ENCODE measurements around the gene FAM193B. TPM values are rescaled to one million over a fixed set of nuclear protein-coding genes. Genes with fewer than 3 reads are reported as not detected.

The FAM193B gene
- total and polyA plus RNA-seq, 4 donors = 14.3 to 31.8 (median 15.8) TPM

DNA sequence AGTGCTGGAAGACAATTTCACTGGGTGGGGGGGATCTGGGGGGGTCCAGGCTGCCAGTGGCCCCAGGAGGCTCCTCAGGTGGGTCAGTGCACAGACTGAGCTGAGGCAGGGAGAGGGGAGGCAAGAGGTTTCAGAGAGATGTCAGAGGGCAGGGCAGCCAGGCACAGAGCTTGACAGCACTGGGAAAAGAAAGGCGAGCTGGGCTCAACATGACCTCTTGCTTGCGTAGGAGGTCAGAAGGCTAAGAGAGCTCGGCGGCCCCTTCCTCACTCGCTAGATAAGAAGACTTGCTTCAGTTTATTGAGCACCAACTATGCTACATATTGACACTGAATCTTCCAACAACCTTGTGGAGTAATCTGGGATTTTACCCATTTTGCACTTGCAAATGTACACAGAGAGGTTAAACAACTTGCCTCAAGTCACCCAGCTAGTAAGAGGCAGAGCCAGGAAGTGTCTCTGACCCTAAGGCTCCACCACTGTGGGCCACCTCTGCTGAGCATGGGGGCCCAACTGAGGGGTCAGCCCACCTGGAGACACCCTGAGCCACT, 60.5 kb downstream of the FAM193B start (continued):
- no peak for TF ChIP-seq ZBTB33 (IDR thresholded peaks at IDR 0.05)

GRCh38 chr5:177492841-177493240, 61.5 kb downstream of the FAM193B start:
- Histone ChIP-seq H3K27me3 (ENCODE audit: control insufficient read depth in 4 of 4, insufficient read depth in 4 of 4, low read length in 3 of 4) (no peaks in the 10 kb centered on the region), H3K9ac (ENCODE audit: low read depth in 1 of 2, low read length in 2 of 2) (no peak overlapping the region), H3K36me3 (ENCODE audit: control insufficient read depth in 4 of 4, insufficient read depth in 3 of 4, low read depth in 1 of 4, low read length in 3 of 4) (peaks cover 0 to 2% (median under 1%) of the 10 kb centered on the region in 4 donors), H3K4me3 (ENCODE audit: low read depth in 1 of 3, low read length in 3 of 3) (no peak overlapping the region), H3K4me1 (ENCODE audit: control insufficient read depth in 4 of 4, insufficient read depth in 4 of 4, low read length in 3 of 4) (peaks cover 0 to 17% (median 5%) of the 10 kb centered on the region in 4 donors), H3K9me3 (ENCODE audit: control insufficient read depth in 4 of 4, low read length in 3 of 4) (no peaks in the 10 kb centered on the region), H3K27ac (ENCODE audit: low read depth in 1 of 2, low read length in 2 of 2) (no peak overlapping the region)
- 89% methylated on average over 7 of the region's 7 CpGs for WGBS
- DNase-seq (ENCODE audit: low spot score) = no peak
- TF ChIP-seq TAF1 (conservative IDR thresholded peaks at IDR 0.05) (no peak), SP1 (IDR thresholded peaks at IDR 0.05) (no peak), GABPA (IDR thresholded peaks at IDR 0.05 in 1 of 2, conservative IDR thresholded peaks at IDR 0.05 in 1 of 2) (no peak), RAD21 (IDR thresholded peaks at IDR 0.05) (no peak), HNF4A (conservative IDR thresholded peaks at IDR 0.05) (no peak), EGR1 (IDR thresholded peaks at IDR 0.05; ENCODE audit: low read depth in 2 of 2) (no peak), JUND (IDR thresholded peaks at IDR 0.05) (no peak), NR2F2 (IDR thresholded peaks at IDR 0.05) (no peak)
- TF ChIP-seq, protein P1, sequence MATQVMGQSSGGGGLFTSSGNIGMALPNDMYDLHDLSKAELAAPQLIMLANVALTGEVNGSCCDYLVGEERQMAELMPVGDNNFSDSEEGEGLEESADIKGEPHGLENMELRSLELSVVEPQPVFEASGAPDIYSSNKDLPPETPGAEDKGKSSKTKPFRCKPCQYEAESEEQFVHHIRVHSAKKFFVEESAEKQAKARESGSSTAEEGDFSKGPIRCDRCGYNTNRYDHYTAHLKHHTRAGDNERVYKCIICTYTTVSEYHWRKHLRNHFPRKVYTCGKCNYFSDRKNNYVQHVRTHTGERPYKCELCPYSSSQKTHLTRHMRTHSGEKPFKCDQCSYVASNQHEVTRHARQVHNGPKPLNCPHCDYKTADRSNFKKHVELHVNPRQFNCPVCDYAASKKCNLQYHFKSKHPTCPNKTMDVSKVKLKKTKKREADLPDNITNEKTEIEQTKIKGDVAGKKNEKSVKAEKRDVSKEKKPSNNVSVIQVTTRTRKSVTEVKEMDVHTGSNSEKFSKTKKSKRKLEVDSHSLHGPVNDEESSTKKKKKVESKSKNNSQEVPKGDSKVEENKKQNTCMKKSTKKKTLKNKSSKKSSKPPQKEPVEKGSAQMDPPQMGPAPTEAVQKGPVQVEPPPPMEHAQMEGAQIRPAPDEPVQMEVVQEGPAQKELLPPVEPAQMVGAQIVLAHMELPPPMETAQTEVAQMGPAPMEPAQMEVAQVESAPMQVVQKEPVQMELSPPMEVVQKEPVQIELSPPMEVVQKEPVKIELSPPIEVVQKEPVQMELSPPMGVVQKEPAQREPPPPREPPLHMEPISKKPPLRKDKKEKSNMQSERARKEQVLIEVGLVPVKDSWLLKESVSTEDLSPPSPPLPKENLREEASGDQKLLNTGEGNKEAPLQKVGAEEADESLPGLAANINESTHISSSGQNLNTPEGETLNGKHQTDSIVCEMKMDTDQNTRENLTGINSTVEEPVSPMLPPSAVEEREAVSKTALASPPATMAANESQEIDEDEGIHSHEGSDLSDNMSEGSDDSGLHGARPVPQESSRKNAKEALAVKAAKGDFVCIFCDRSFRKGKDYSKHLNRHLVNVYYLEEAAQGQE (IDR thresholded peaks at IDR 0.05) = no peak
- TF ChIP-seq, protein P2, sequence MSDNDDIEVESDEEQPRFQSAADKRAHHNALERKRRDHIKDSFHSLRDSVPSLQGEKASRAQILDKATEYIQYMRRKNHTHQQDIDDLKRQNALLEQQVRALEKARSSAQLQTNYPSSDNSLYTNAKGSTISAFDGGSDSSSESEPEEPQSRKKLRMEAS (IDR thresholded peaks at IDR 0.05) = no peak

GRCh38 chr5:177491983-177492746, 62.2 kb downstream of the FAM193B start:
- H3K27ac ChIP-seq (ENCODE audit: low read depth in 1 of 2, low read length in 2 of 2) = no peak overlapping the region
- H3K4me3 ChIP-seq (ENCODE audit: low read depth in 1 of 3, low read length in 3 of 3) = no peak overlapping the region
- DNase-seq (ENCODE audit: low spot score) = no peak
- 97% methylated on average over 54 of the region's 54 CpGs for WGBS
- H3K36me3 ChIP-seq (ENCODE audit: control insufficient read depth in 4 of 4, insufficient read depth in 3 of 4, low read depth in 1 of 4, low read length in 3 of 4) = peaks cover 0 to 4% (median under 1%) of the 10 kb centered on the region in 4 donors
- no peak overlapping the region for H3K9ac ChIP-seq (ENCODE audit: low read depth in 1 of 2, low read length in 2 of 2)
- H3K27me3 ChIP-seq (ENCODE audit: control insufficient read depth in 4 of 4, insufficient read depth in 4 of 4, low read length in 3 of 4) = no peaks in the 10 kb centered on the region
- no peaks in the 10 kb centered on the region for H3K9me3 ChIP-seq (ENCODE audit: control insufficient read depth in 4 of 4, low read length in 3 of 4)
- H3K4me1 ChIP-seq (ENCODE audit: control insufficient read depth in 4 of 4, insufficient read depth in 4 of 4, low read length in 3 of 4) = peaks cover 0 to 15% (median 3%) of the 10 kb centered on the region in 4 donors
- TF ChIP-seq ATF3 (IDR thresholded peaks at IDR 0.05) (no peak), GABPA (IDR thresholded peaks at IDR 0.05 in 1 of 2, conservative IDR thresholded peaks at IDR 0.05 in 1 of 2) (no peak), FOXA1 (IDR thresholded peaks at IDR 0.05) (no peak), JUND (IDR thresholded peaks at IDR 0.05) (no peak), CTCF (IDR thresholded peaks at IDR 0.05; ENCODE audit: low read depth, low read length, missing input control) (no peak), RAD21 (IDR thresholded peaks at IDR 0.05) (no peak), RXRA (IDR thresholded peaks at IDR 0.05) (no peak), SP1 (IDR thresholded peaks at IDR 0.05) (no peak), NR2F2 (IDR thresholded peaks at IDR 0.05) (no peak), ZBTB33 (IDR thresholded peaks at IDR 0.05) (no peak), FOXA2 (IDR thresholded peaks at IDR 0.05) (no peak), HNF4G (IDR thresholded peaks at IDR 0.05) (no peak)
- TF ChIP-seq, protein P2 (IDR thresholded peaks at IDR 0.05) = no peak
